H9 (cell line): Measurements from ENCODE around the gene AASDH. TPM values are rescaled to one million over a fixed set of nuclear protein-coding genes. Genes with fewer than 3 reads are reported as not detected.

Source experiments
- DNase-seq: peaks from one replicate; pipeline ENCODE4 v3.0.0-alpha.2; 2017
- H2AFZ ChIP-seq: one replicate; pipeline ENCODE4 v1.6.1; 2013; ENCODE audit warnings: mild to moderate bottlenecking, low read length, control low read depth, moderate library complexity
- H2AK5ac ChIP-seq: 2 replicates; pipeline ENCODE4 v1.6.1; 2013; ENCODE audit warnings: low read length, control low read depth, mixed read lengths; ENCODE audit not compliant: insufficient read length
- H2BK120ac ChIP-seq: one replicate; pipeline ENCODE4 v1.6.1; 2013; ENCODE audit warnings: low read depth, mild to moderate bottlenecking, low read length, control low read depth, inconsistent platforms; ENCODE audit not compliant: poor library complexity, severe bottlenecking
- H2BK12ac ChIP-seq: 2 replicates; pipeline ENCODE4 v1.6.1; 2013; ENCODE audit warnings: low read length, control low read depth, mixed read lengths, low read depth; ENCODE audit not compliant: insufficient read length
- H2BK15ac ChIP-seq: 2 replicates; pipeline ENCODE4 v1.6.1; 2013; ENCODE audit warnings: low read depth, low read length, control low read depth
- H2BK20ac ChIP-seq: one replicate; pipeline ENCODE4 v1.6.1; 2013; ENCODE audit warnings: low read depth, mild to moderate bottlenecking, low read length, control low read depth, inconsistent platforms; ENCODE audit not compliant: poor library complexity, severe bottlenecking
- H2BK5ac ChIP-seq: 2 replicates; pipeline ENCODE4 v1.6.1; 2013; ENCODE audit warnings: low read length, control low read depth, mixed read lengths; ENCODE audit not compliant: insufficient read length
- H3K14ac ChIP-seq: 2 replicates; pipeline ENCODE4 v1.6.1; 2013; ENCODE audit warnings: low read length, control low read depth; ENCODE audit not compliant: insufficient read depth
- H3K18ac ChIP-seq: 2 replicates; pipeline ENCODE4 v1.6.1; 2013; ENCODE audit warnings: low read depth, mild to moderate bottlenecking, mixed read lengths, low read length, control low read depth; ENCODE audit not compliant: insufficient read length
- H3K23ac ChIP-seq: 2 replicates; pipeline ENCODE4 v1.6.1; 2013; ENCODE audit warnings: low read length, control low read depth, mixed read lengths, low read depth; ENCODE audit not compliant: insufficient read length
- H3K23me2 ChIP-seq: 2 replicates; pipeline ENCODE4 v1.6.1; 2013; ENCODE audit warnings: low read depth, mild to moderate bottlenecking, mixed read lengths, low read length, control low read depth; ENCODE audit not compliant: insufficient read length, poor library complexity, severe bottlenecking
- H3K27ac ChIP-seq: 2 replicates; pipeline ENCODE4 v1.5.1; 2013; ENCODE audit warnings: low read length, control low read depth, mixed read lengths, low read depth; ENCODE audit not compliant: insufficient read length
- H3K27me3 ChIP-seq: 2 replicates; pipeline ENCODE4 v1.6.1; 2013; ENCODE audit warnings: low read length, control low read depth, inconsistent platforms; ENCODE audit not compliant: insufficient read depth
- H3K4ac ChIP-seq: 2 replicates; pipeline ENCODE4 v1.6.1; 2013; ENCODE audit warnings: low read depth, mild to moderate bottlenecking, control low read depth, inconsistent platforms, low read length, moderate library complexity
- H3K4me1 ChIP-seq: 2 replicates; pipeline ENCODE4 v1.6.1; 2013; ENCODE audit warnings: low read length, control low read depth, inconsistent platforms; ENCODE audit not compliant: insufficient read depth
- H3K4me2 ChIP-seq: 2 replicates; pipeline ENCODE4 v1.6.1; 2013; ENCODE audit warnings: low read length, control low read depth, mixed read lengths; ENCODE audit not compliant: insufficient read length, insufficient read depth
- H3K56ac ChIP-seq: 2 replicates; pipeline ENCODE4 v1.6.1; 2013; ENCODE audit warnings: low read depth, mild to moderate bottlenecking, mixed read lengths, low read length, control low read depth; ENCODE audit not compliant: insufficient read length
- H3K79me1 ChIP-seq: 2 replicates; pipeline ENCODE4 v1.6.1; 2013; ENCODE audit warnings: low read depth, mild to moderate bottlenecking, moderate library complexity, low read length, control low read depth, inconsistent platforms; ENCODE audit not compliant: insufficient read depth, poor library complexity, severe bottlenecking
- H3K79me2 ChIP-seq: 2 replicates; pipeline ENCODE4 v1.6.1; 2013; ENCODE audit warnings: low read length, control low read depth, inconsistent platforms; ENCODE audit not compliant: insufficient read depth
- H3K9ac ChIP-seq: 2 replicates; pipeline ENCODE4 v1.6.1; 2013; ENCODE audit warnings: low read length, control low read depth, mixed read lengths; ENCODE audit not compliant: insufficient read length; ENCODE audit errors: extremely low read depth
- H3K9me3 ChIP-seq: one replicate; pipeline ENCODE4 v1.6.1; 2013; ENCODE audit warnings: low read depth, low read length, inconsistent platforms; ENCODE audit not compliant: control insufficient read depth
- H3T11ph ChIP-seq: one replicate; pipeline ENCODE4 v1.6.1; 2013; ENCODE audit warnings: mild to moderate bottlenecking, low read length, control low read depth, inconsistent platforms
- H4K20me1 ChIP-seq: one replicate; pipeline ENCODE4 v1.6.1; 2013; ENCODE audit not compliant: control insufficient read depth, insufficient read length, insufficient read depth
- H4K5ac ChIP-seq: 2 replicates; pipeline ENCODE4 v1.6.1; 2013; ENCODE audit warnings: low read depth, mild to moderate bottlenecking, mixed read lengths, low read length, control low read depth; ENCODE audit not compliant: insufficient read length
- H4K8ac ChIP-seq: replicated peaks from 2 replicates; pipeline ENCODE4 v1.6.1; 2013; ENCODE audit warnings: low read length, control low read depth, mixed read lengths, low read depth; ENCODE audit not compliant: insufficient read length
- H4K91ac ChIP-seq: 2 replicates; pipeline ENCODE4 v1.6.1; 2013; ENCODE audit warnings: low read depth, mild to moderate bottlenecking, moderate library complexity, mixed read lengths, low read length, control low read depth; ENCODE audit not compliant: insufficient read length
- H3K27ac Mint-ChIP-seq, 3 experiments: 2 replicates in 2 of 3; 3 replicates in 1 of 3; pipeline ENCODE4 v1.8.0; 2020 to 2021; ENCODE audit warnings: mixed read lengths in 3 of 3, mild to moderate bottlenecking in 1 of 3, moderate library complexity in 1 of 3
- H3K27me3 Mint-ChIP-seq: 2 replicates; pipeline ENCODE4 v1.8.0; 2021; ENCODE audit warnings: low read depth, mild to moderate bottlenecking, moderate library complexity, mixed read lengths
- H3K36me3 Mint-ChIP-seq, 3 experiments: 2 replicates in 2 of 3; 3 replicates in 1 of 3; pipeline ENCODE4 v1.8.0; 2020 to 2021; ENCODE audit warnings: low read depth in 3 of 3, mixed read lengths in 3 of 3; ENCODE audit not compliant: insufficient read depth in 1 of 3
- H3K4me1 Mint-ChIP-seq, 2 experiments: 2 replicates each; pipeline ENCODE4 v1.8.0; 2020; ENCODE audit warnings: mixed read lengths in 2 of 2
- H3K4me3 Mint-ChIP-seq, 2 experiments: 2 replicates in 1 of 2; 3 replicates in 1 of 2; pipeline ENCODE4 v1.8.0; 2020 to 2021; ENCODE audit warnings: mild to moderate bottlenecking in 2 of 2, mixed read lengths in 2 of 2, moderate library complexity in 1 of 2
- H3K9me3 Mint-ChIP-seq, 2 experiments: 2 replicates in 1 of 2; 3 replicates in 1 of 2; pipeline ENCODE4 v1.8.0; 2020; ENCODE audit warnings: mild to moderate bottlenecking in 2 of 2, mixed read lengths in 2 of 2, moderate library complexity in 1 of 2
- WGBS: extraction: QIAGEN DNeasy Blood & Tissue Kit; methylation state at CpG from one replicate; pipeline ENCODE4 v1.1.7; 2013; ENCODE audit warnings: missing lambda C conversion rate, low lambda C conversion rate, mixed read lengths; ENCODE audit not compliant: insufficient read length; ENCODE audit errors: extremely low coverage; 5-methylcytosine and 5-hydroxymethylcytosine counted together
- total RNA-seq: library from RNA; stranded (reverse); gene quantifications from 2 replicates; pipeline ENCODE4 v1.2.1, GENCODE V29; 2021
- TF ChIP-seq, protein P1 (sequence below): fragments of 200-600 bp; sonication (generic); conservative IDR thresholded peaks from 3 replicates; pipeline ENCODE4 v1.8.0; 2021; ENCODE audit warnings: antibody characterized with exemption, mild to moderate bottlenecking

AASDH gene
- total RNA-seq, 1 experiment from 2014 or later: 12.9 TPM

DNA sequence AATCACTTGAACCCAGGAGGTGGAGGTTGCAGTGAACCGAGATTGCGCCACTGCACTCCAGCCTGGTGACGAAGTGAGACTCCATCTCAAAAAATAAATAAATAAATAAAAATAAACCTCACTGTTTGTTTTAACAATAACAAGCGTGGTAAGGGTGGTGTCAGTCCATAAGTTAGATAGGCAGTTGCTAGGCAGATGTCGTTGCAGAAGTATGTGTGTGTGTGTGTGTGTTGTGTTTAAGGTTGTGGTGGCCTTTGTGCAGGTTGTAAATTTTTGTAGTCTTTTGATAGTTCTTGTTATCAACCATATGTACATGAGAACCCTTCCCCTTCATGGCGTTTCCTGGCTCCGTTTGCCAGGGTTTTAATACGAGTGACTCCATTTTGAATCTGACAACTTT is 4.0 kb upstream of the AASDH start:
- H3K23me2 ChIP-seq: peaks cover 4% of the 10 kb centered on the region
- no peak overlapping the region for H3K27ac ChIP-seq
- no peak overlapping the region for H3K14ac ChIP-seq
- H3K9me3 ChIP-seq: no peaks in the 10 kb centered on the region
- no peak overlapping the region for H2BK20ac ChIP-seq
- H3K18ac ChIP-seq: no peak overlapping the region
- no peaks in the 10 kb centered on the region for H4K20me1 ChIP-seq
- H4K8ac ChIP-seq: no peak overlapping the region
- H3K56ac ChIP-seq: no peak overlapping the region
- no peak overlapping the region for H4K91ac ChIP-seq
- no peak overlapping the region for H3K4ac ChIP-seq
- no peak overlapping the region for H3K23ac ChIP-seq
- DNase-seq: no peak
- no peak overlapping the region for H2AK5ac ChIP-seq
- Mint-ChIP-seq H3K36me3 (peaks cover 5 to 25% (median 12%) of the 10 kb centered on the region in 3 experiments; a peak in 6 of 7 replicates), H3K27me3 (peaks cover 4% of the 10 kb centered on the region; the same call in 1 of the 2 replicates), H3K9me3 (no peaks in the 10 kb centered on the region), H3K27ac (peak overlapping the region in 1 of 3 experiments; percentile 59; a peak in 3 of 7 replicates), H3K4me3 (no peak overlapping the region; a peak in 1 of 5 replicates), H3K4me1 (peaks cover 20 to 29% of the 10 kb centered on the region in 2 experiments)
- H2BK5ac ChIP-seq: no peak overlapping the region
- no peak overlapping the region for H3K4me2 ChIP-seq
- H3T11ph ChIP-seq: no peak overlapping the region
- no peak overlapping the region for H2BK12ac ChIP-seq
- H3K4me1 ChIP-seq: no peaks in the 10 kb centered on the region
- TF ChIP-seq, protein P1, sequence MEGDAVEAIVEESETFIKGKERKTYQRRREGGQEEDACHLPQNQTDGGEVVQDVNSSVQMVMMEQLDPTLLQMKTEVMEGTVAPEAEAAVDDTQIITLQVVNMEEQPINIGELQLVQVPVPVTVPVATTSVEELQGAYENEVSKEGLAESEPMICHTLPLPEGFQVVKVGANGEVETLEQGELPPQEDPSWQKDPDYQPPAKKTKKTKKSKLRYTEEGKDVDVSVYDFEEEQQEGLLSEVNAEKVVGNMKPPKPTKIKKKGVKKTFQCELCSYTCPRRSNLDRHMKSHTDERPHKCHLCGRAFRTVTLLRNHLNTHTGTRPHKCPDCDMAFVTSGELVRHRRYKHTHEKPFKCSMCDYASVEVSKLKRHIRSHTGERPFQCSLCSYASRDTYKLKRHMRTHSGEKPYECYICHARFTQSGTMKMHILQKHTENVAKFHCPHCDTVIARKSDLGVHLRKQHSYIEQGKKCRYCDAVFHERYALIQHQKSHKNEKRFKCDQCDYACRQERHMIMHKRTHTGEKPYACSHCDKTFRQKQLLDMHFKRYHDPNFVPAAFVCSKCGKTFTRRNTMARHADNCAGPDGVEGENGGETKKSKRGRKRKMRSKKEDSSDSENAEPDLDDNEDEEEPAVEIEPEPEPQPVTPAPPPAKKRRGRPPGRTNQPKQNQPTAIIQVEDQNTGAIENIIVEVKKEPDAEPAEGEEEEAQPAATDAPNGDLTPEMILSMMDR: no peak
- no peak overlapping the region for H2BK120ac ChIP-seq
- no peaks in the 10 kb centered on the region for H3K79me2 ChIP-seq
- no CpG with 5 or more reads among the region's 8 CpGs for WGBS
- no peak overlapping the region for H2AFZ ChIP-seq
- H2BK15ac ChIP-seq: no peak overlapping the region
- H3K27me3 ChIP-seq: no peaks in the 10 kb centered on the region; the same call in 1 of the 2 replicates
- H3K79me1 ChIP-seq: no peaks in the 10 kb centered on the region
- no peak overlapping the region for H4K5ac ChIP-seq
- no peak overlapping the region for H3K9ac ChIP-seq
